A673 (cell line): ENCODE data around the gene NR6A1. TPM values are rescaled to one million over a fixed set of nuclear protein-coding genes. Genes with fewer than 3 reads are reported as not detected.

Source experiments
- BruUV-seq: library from RNA; stranded (reverse); fragments of 400-500 nt; replicated peaks from 2 replicates; lab custom pipeline; 2021; lab: Mats Ljungman, UMichigan
- CTCF ChIA-PET: fragments of 300-600 bp; sonication (Branson Sonifier 250); formaldehyde crosslinking; loops from one replicate; lab custom pipeline; 2022; ENCODE audit warnings: antibody characterized with exemption; lab: Charles Lee
- POLR2A ChIA-PET: fragments of 300-600 bp; sonication (Branson Sonifier 250); formaldehyde crosslinking; loops from one replicate; lab custom pipeline; 2022; ENCODE audit warnings: antibody characterized with exemption; ENCODE audit not compliant: low non-redundant PET; lab: Charles Lee
- DNase-seq: peaks from one replicate; pipeline ENCODE4 v3.0.0-alpha.2; 2015; ENCODE audit warnings: low spot score
- H3K27ac ChIP-seq: fragments of 200-600 bp; sonication (generic); 2 replicates; pipeline ENCODE4 v1.5.1; 2016; ENCODE audit warnings: mixed run types, low read depth, mild to moderate bottlenecking, mixed read lengths, antibody characterized with exemption, low read length; ENCODE audit not compliant: poor library complexity, severe bottlenecking
- H3K27me3 ChIP-seq: fragments of 200-600 bp; sonication (generic); replicated peaks from 2 replicates; pipeline ENCODE4 v1.6.1; 2017; ENCODE audit warnings: mixed run types, low read depth, mild to moderate bottlenecking, mixed read lengths, antibody characterized with exemption, low read length; ENCODE audit not compliant: insufficient read depth, poor library complexity
- H3K36me3 ChIP-seq: fragments of 200-600 bp; sonication (generic); 2 replicates; pipeline ENCODE4 v1.6.1; 2016; ENCODE audit warnings: mixed run types, mild to moderate bottlenecking, mixed read lengths, antibody characterized with exemption, low read length; ENCODE audit not compliant: insufficient read depth, poor library complexity, severe bottlenecking
- H3K4me1 ChIP-seq: fragments of 200-600 bp; sonication (generic); 2 replicates; pipeline ENCODE4 v1.6.1; 2017; ENCODE audit warnings: mixed run types, mild to moderate bottlenecking, mixed read lengths, antibody characterized with exemption, low read length; ENCODE audit not compliant: insufficient read depth, poor library complexity, severe bottlenecking
- H3K4me3 ChIP-seq: fragments of 200-600 bp; sonication (generic); 2 replicates; pipeline ENCODE4 v1.5.1; 2016; ENCODE audit warnings: low read depth, mixed run types, mild to moderate bottlenecking, mixed read lengths, low read length; ENCODE audit not compliant: poor library complexity, severe bottlenecking
- H3K9me3 ChIP-seq: fragments of 200-600 bp; sonication (generic); 2 replicates; pipeline ENCODE4 v1.6.1; 2016; ENCODE audit warnings: mixed run types, low read depth, mild to moderate bottlenecking, mixed read lengths, antibody characterized with exemption, low read length; ENCODE audit not compliant: poor library complexity, severe bottlenecking
- CTCF ChIP-seq: fragments of 300-800, 200-600 bp; sonication (generic); conservative IDR thresholded peaks from 2 replicates; pipeline ENCODE4 v1.5.1; 2017; ENCODE audit warnings: low read depth, mild to moderate bottlenecking, antibody characterized with exemption, low read length, moderate library complexity, mixed read lengths
- EZH2 ChIP-seq: fragments of 200-600 bp; sonication (generic); IDR thresholded peaks from 2 replicates; pipeline ENCODE4 v1.6.1; 2017; ENCODE audit warnings: borderline replicate concordance, low read depth, mild to moderate bottlenecking, mixed read lengths, antibody characterized with exemption, low read length; ENCODE audit not compliant: poor library complexity, severe bottlenecking
- intact Hi-C: fragments of 100-400 bp; cut with micrococcal nuclease; formaldehyde crosslinking; loops from one replicate; pipeline ENCODE4 v1.10.0; 2022; ENCODE audit not compliant: unreplicated experiment
- total RNA-seq: library from RNA; stranded (reverse); gene quantifications from 2 replicates; pipeline ENCODE4 v1.2.3, GENCODE V29; 2021

NR6A1 gene
- total RNA-seq, 1 experiment from 2014 or later: 5.3 TPM

GRCh38 chr9:124680049-124680448 is 91.1 kb downstream of the NR6A1 start:
- no peak for DNase-seq
- Histone ChIP-seq H3K9me3 (no peaks in the 10 kb centered on the region), H3K36me3 (no peaks in the 10 kb centered on the region), H3K27ac (no peak overlapping the region), H3K27me3 (no peaks in the 10 kb centered on the region), H3K4me1 (peaks cover 8% of the 10 kb centered on the region), H3K4me3 (no peak overlapping the region)
- ChIA-PET POLR2A (no interaction called here), CTCF (interaction anchor here (0.6 kb wide), 1 partner anchor 117 kb away, joined by 3 read pairs; no protein-coding TSS in a partner anchor)
- no TSS peak for BruUV-seq
- intact Hi-C loops: no loop called here
- TF ChIP-seq CTCF: no peak
- no peak for TF ChIP-seq EZH2

- H3K27ac ChIP-seq: no peak overlapping the region
- CTCF ChIA-PET: no interaction called here
- peaks cover 8% of the 10 kb centered on the region for H3K4me1 ChIP-seq
- no peaks in the 10 kb centered on the region for H3K27me3 ChIP-seq
- POLR2A ChIA-PET: interaction anchor here (1.0 kb wide), 1 partner anchor 18 kb away, joined by 6 read pairs; no protein-coding TSS in a partner anchor
- DNase-seq: no peak
- BruUV-seq: no TSS peak
- TF ChIP-seq EZH2 (no peak), CTCF (no peak)
- no peaks in the 10 kb centered on the region for H3K9me3 ChIP-seq
- H3K4me3 ChIP-seq: no peak overlapping the region
- H3K36me3 ChIP-seq: no peaks in the 10 kb centered on the region
- intact Hi-C loops: no loop called here
These were observed 95.0 kb downstream of the NR6A1 start for GRCh38 chr9:124676159-124676551.

- DNase-seq: peak; percentile 40
- TF ChIP-seq EZH2 (no peak), CTCF (peak; percentile 27; the same call in 1 of the 2 replicates)
- intact Hi-C loops: no loop called here
- Histone ChIP-seq H3K27ac (no peak overlapping the region), H3K9me3 (no peaks in the 10 kb centered on the region), H3K4me1 (peaks cover 8% of the 10 kb centered on the region), H3K36me3 (no peaks in the 10 kb centered on the region), H3K4me3 (no peak overlapping the region), H3K27me3 (no peaks in the 10 kb centered on the region)
- no TSS peak for BruUV-seq
- ChIA-PET CTCF (no interaction called here), POLR2A (no interaction called here)
These were observed 95.6 kb downstream of the NR6A1 start for GRCh38 chr9:124675261-124676158.
